ENCODE measurements around the gene SLC22A5. TPM values are rescaled to one million over a fixed set of nuclear protein-coding genes. Genes with fewer than 3 reads are reported as not detected.

The SLC22A5 gene
- total and polyA plus RNA-seq, 2 donors (not counting 3 experiments of a cell fraction or from before 2014, with no cell fraction given), result 3.6 to 9.3 TPM

GRCh38 chr5:132344775-132345514, 24.6 kb upstream of the SLC22A5 start:
- intact Hi-C loops (cut with micrococcal nuclease) (no loop called here), dilution Hi-C loops (cut with MboI; ENCODE audit: extremely low pct_ligation_motif_present, low sequenced_read_pairs) (no loop called here)
- Histone ChIP-seq H3K27ac (ENCODE audit: insufficient read depth, low read depth, low read length) (no peak overlapping the region), H3K36me3 (ENCODE audit: control insufficient read depth in 2 of 2, extremely low read depth in 1 of 2, insufficient read depth in 2 of 2, low read length in 2 of 2) (peaks cover 0 to 1% of the 10 kb centered on the region in 2 experiments), H3K9me1 (replicated peaks; ENCODE audit: control insufficient read depth, extremely low read depth, insufficient read depth, low read length) (no peaks in the 10 kb centered on the region), H3K79me2 (ENCODE audit: control insufficient read depth, insufficient read depth, low read length) (no peaks in the 10 kb centered on the region), H3K4me2 (ENCODE audit: insufficient read depth, low read length) (no peak overlapping the region), H4K20me1 (replicated peaks; ENCODE audit: control insufficient read depth, extremely low read depth, insufficient read depth, low read length) (no peaks in the 10 kb centered on the region), H3K4me1 (ENCODE audit: control insufficient read depth, extremely low read depth, insufficient read depth, low read length) (no peaks in the 10 kb centered on the region), H3K9me3 (replicated peaks; ENCODE audit: control insufficient read depth, insufficient read depth, low read length) (no peaks in the 10 kb centered on the region), H3K4me3 (replicated peaks in 1 of 3; ENCODE audit: insufficient read depth in 1 of 3, low read depth in 1 of 3, low read length in 3 of 3) (no peak overlapping the region), H3K27me3 (ENCODE audit: control insufficient read depth in 2 of 2, insufficient read depth in 2 of 2, low read length in 2 of 2) (no peaks in the 10 kb centered on the region), H2AFZ (ENCODE audit: low read depth, low read length) (no peak overlapping the region), H3K9ac (replicated peaks; ENCODE audit: extremely low read depth, insufficient read depth, low read length) (no peak overlapping the region)
- no TSS peak for BruUV-seq (replicated peaks)
- ChIA-PET POLR2A (no interaction called here), CTCF (interaction anchor here (0.8 kb wide), 1 partner anchor 24 kb away, joined by 3 read pairs; the partner anchor contains the start of gene SLC22A5)
- no peak for FAIRE-seq
- no peak for DNase-seq (ENCODE audit: low read depth, low spot score)
- TF ChIP-seq POLR2A (IDR thresholded peaks at IDR 0.05; ENCODE audit: low read depth, low read length) (no peak), JUN (IDR thresholded peaks at IDR 0.05; ENCODE audit: borderline replicate concordance, insufficient read depth, insufficient read length, low read depth) (no peak), POLR2AphosphoS5 (IDR thresholded peaks at IDR 0.05; ENCODE audit: insufficient read depth, low read depth, low read length) (no peak), EZH2 (IDR thresholded peaks at IDR 0.05; ENCODE audit: borderline replicate concordance, low read depth, low read length, severe bottlenecking) (no peak), MYC (IDR thresholded peaks at IDR 0.05; ENCODE audit: low read depth, low read length) (no peak), FOS (IDR thresholded peaks at IDR 0.05; ENCODE audit: borderline replicate concordance, insufficient read depth, low read length) (no peak), GATA2 (IDR thresholded peaks at IDR 0.05; ENCODE audit: insufficient read depth, insufficient read length, low read depth, low read length) (no peak)
- TF ChIP-seq, protein P1, sequence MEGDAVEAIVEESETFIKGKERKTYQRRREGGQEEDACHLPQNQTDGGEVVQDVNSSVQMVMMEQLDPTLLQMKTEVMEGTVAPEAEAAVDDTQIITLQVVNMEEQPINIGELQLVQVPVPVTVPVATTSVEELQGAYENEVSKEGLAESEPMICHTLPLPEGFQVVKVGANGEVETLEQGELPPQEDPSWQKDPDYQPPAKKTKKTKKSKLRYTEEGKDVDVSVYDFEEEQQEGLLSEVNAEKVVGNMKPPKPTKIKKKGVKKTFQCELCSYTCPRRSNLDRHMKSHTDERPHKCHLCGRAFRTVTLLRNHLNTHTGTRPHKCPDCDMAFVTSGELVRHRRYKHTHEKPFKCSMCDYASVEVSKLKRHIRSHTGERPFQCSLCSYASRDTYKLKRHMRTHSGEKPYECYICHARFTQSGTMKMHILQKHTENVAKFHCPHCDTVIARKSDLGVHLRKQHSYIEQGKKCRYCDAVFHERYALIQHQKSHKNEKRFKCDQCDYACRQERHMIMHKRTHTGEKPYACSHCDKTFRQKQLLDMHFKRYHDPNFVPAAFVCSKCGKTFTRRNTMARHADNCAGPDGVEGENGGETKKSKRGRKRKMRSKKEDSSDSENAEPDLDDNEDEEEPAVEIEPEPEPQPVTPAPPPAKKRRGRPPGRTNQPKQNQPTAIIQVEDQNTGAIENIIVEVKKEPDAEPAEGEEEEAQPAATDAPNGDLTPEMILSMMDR (IDR thresholded peaks at IDR 0.05; ENCODE audit: extremely low read depth in 1 of 2, insufficient read depth in 1 of 2, low read depth in 1 of 2, low read length in 2 of 2), result no peak
- TF ChIP-seq, protein P2, sequence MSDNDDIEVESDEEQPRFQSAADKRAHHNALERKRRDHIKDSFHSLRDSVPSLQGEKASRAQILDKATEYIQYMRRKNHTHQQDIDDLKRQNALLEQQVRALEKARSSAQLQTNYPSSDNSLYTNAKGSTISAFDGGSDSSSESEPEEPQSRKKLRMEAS (IDR thresholded peaks at IDR 0.05; ENCODE audit: insufficient read depth, insufficient read length), result no peak
